ENCODE data around the gene NCOR2.

DNA sequence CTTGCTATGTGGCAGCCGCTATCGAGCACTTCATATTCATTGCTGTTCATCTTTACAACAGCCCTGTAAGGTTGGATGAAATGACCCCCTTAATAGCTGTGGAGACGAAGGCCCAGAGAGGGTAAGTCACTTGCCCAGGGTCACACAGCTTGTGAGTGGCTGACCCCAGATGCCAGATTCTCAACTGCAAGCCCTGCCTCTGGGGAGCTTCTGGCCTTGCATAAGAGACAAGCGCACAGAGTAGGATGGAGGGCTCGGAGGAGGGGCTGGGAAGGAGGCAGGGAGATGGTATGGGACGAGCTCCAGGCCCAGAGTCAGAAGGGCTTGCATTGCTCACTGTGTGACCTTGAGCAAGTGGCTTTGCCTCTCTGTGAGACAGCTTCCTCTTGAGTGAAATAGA, 27.4 kb upstream of the NCOR2 start:
- TF ChIP-seq ZNF274 (IDR thresholded peaks at IDR 0.05; ENCODE audit: low read depth, low read length) (no peak), YY1 (IDR thresholded peaks at IDR 0.05; ENCODE audit: insufficient read depth, insufficient read length) (no peak)
